HG03108 (cell line): ENCODE measurements around the gene MEIOSIN.

ENCODE experiments used
- ATAC-seq: cut with Tn5 transposase; IDR thresholded peaks from one replicate; pipeline ENCODE4 v1.9.1; 2021; ENCODE audit warnings: moderate library complexity; ENCODE audit not compliant: unreplicated experiment

Gene MEIOSIN

DNA sequence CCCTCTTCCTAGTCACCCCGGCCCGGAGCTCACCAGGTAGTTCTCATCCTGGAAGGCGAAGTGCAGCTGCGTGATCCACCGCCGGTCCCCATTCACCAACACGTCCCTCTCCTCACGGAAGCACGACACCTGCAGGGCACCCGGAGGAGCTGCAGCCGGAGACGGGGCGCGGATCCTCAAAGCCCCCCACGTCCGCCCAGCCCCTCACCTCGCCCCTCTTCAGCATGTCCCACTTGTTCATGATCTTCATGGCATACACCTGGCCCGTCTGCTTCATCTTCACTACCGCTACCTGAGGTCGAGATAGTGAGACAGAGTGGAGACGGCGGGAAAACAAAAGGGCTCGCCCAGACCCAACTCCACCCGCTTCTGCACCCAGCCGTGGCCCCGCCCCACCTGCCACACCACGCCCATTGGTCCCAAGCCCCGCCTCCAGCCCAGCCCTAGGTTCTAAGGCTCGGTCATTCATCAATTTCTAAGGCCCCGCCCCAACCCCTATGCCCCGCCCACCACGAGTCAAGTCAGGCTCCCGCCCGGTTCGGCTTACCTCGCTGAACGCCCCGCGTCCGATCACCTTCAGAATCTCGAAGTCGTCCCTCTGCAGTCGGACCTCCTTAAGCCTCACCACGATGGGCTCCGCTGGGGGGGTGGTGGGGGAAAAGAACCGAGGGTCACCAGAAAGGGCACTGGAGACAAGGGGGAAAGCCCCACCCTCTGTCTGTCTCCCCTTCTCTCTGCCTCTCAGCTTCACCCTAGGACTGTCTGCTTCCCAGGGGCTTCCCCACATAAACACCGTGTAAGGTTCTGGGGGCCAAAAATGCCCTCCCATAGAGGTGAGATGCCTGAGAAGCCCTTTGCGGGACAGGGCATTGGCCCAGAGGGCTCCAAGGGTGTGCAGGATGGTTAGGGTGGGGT, 46.2 kb downstream of the MEIOSIN start:
- ATAC-seq: peak; percentile 73

DNA sequence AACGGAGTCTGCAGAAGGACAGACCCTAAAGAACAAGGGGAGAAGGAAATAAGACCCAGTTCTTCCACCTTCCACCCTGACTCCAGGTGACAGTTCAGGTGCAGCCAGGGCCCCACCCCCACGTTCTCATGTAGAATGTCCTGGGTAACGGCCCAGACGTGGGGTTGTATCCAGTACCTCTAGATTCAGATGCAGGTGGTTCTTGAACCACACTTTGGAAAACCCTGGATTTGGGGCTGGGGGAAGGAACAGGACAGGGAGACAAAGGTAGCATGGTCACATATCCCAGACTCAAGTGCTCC, 46.9 kb downstream of the MEIOSIN start:
- ATAC-seq: no peak

DNA sequence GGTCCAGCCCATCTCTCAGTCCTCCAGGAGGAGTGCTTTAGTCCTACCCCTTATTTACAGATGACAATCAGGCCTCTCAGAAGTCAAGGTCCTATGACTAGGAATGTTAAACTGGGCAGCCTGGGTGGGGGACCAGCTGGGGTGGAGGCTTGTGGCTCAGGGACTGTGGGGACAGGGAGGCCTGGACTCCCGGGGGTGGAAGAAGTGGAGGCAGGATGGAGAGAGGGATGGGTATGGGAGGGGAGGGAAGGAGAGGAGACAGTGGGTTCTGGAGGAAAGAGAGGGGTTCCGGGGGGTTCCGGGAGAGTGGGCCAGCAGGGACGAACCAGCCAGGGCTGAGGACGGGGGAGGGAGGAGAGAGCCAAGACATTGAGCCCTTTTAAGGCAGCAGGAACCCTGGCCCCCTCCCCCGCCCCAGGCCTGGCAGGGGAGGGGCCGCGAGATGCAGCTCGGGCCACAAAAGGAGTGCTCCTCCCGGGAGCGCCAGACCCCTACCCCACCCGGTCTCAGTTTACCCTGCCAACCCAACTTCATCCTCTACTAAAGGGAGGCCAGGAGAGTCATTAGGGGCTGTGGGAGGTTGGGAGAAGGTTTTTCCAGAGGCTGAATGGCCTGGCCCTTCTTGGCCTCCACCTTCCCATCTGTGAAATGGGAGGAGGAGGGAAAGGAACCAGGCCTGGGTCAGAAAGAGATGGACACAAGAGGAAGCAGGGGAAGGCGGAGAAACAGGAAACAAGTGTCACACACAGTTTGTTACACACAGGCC, 47.4 kb downstream of the MEIOSIN start:
- no peak for ATAC-seq

DNA sequence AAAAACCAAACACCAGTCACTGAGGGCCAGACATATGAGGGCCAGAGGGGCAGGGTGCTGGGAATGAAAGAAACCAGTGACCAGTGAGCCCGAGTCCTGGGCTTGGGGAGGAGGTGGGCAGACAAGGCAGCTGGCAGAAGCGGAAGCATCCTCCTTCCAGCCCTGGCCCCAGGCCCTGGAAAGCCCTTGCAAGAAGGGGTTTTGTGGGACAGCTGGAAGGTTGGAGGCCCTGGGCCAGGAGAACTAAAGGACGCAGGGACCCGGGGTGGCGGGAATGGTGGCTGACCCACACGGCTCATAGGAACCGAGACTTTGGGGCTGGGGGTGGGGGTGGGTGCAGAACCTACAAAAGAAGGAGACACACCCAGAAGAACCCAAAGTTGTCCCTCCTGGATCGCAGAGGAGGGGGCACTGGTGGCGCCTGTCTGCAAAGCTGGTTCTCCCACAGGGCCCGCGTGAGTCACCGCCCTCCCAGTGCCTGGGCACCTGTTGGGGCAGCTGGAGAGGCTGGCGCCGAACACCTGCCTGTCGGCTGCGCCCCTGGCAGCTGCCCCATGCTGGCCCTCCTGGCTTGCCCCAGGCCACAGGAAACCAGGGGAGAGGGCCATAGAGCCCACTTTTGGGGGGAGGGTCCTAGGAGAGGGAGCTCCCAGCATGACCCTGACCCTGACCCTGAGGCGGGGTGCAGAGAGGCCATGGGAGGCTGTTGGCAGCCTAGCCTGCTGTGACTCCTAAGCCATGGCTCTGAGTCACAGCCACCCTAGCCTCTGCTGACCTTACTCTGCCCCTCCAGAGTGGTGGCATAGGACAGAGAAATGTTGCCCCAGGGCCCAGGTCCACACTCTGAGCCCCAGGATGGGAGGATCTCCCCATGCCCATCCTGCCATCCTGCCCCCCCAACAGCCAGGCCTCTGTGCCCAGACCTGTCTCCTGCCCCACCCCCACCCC, 48.2 kb downstream of the MEIOSIN start:
- ATAC-seq: no peak

DNA sequence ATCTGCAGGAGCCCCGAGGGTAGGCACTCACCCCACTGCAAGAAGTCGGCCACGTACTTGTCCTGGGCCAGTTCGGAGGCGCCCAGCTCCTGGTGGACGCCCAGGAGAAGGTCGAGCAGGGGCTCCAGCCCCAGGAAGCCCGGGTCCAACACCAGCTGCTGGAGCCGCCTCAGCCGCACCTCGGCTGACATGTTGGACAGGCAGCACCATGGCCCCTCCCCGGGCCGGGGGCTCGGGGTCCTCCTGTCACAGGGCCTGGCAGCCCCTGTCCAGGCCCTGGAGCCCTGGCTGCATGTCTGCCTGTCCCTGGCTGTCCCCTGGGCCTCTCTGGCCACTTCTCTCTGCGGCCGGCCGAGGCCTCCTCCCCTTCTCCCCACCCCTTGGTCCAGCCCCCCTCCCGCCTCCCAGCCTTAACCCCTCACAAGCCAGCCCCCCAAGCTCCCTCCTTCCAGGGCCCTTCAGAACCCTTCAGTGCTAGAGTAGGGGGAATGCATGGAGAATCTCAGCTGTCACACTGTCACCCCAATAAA, 49.0 kb downstream of the MEIOSIN start, which contains the start of gene DMPK:
TSS of gene DMPK (minus strand) at position 329 of the 530 bp plus-strand sequence. CDS start at position 191, 138 bp downstream.
- no peak for ATAC-seq

DNA sequence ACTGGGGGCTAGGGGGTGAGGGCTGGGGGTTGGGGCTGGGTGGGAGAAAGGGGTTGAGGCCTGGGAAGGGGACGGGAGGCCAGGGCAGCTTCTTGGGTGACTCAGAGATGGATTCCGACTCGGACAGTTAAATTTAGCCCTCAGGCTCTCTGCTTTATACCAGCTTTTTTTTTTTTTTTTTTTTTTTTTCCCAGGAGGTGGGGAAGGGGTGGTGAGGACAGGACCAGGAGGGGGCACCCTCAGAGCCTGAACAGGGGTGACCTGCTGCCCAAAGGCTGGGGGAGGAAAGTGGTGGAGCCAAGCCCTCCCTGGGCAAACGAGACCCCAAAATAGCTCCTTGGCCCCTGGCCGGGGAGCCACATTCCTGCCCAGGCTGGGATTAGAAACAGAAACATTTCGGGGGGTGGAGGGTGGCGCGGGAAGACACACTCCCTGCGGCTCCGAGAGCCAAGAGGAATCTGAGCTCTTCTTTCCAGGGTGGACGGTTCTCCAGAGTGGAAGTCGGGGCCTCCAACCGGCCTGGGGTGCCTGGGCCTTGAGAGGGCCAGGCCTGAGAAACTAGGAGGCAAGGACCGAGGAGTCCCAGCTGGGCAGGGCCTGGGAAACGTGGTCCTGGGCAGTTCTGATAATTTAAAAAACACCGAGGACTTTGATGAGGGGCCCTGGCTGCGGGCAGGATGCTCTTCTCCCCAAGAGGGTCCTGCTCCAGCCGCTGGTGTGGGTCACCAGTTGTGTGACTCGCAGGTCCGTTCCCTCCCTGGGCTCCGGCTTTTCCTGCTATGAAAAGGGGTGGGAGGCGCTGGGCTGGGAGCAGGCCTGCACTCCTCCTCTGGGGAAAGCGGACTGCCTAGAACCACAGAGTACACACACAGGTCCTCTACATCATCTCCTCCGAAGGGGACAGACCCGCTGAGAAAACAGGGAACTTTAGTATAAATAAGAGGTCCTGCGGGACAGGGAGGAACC, 49.9 kb downstream of the MEIOSIN start:
- ATAC-seq: no peak

DNA sequence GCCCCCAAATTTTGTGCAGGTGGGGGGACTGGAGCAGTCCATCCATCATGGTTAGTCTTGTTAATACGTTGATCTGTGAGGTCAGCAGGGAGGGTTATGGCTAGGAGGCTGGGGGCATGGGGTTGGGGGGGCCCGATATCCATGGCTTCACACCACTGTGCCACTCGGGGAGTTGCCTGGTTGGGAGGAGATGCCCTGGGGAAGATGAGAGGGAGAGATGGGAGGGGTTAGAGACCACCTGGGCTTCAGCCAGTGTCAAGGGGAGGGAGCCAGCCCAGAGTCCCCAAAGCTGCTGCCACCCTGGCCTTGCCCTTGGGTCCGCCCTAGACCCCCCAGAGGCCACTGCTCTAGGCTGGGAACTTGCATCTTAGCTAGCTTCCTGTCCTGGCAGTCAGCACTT, 50.9 kb downstream of the MEIOSIN start:
- ATAC-seq: no peak

DNA sequence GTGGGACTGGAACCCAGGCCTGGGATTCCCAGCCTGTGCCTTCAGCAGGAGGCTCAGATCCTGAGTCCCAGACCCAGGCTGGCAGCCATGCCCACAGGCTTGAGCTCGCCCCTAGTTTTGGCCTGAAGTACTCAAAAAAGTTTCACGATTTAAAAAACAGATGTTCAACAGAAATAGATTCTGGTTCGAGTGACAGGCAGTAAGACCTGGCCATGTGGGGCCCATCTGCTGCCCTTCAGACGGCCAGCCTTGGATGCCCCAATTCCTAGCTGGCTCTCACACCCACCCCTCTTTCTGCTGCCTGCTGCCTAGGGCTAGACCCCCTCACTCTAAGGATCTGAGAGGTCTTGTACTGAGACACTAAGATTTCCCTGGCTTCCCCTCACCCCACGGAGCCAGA, 51.9 kb downstream of the MEIOSIN start:
- no peak for ATAC-seq

DNA sequence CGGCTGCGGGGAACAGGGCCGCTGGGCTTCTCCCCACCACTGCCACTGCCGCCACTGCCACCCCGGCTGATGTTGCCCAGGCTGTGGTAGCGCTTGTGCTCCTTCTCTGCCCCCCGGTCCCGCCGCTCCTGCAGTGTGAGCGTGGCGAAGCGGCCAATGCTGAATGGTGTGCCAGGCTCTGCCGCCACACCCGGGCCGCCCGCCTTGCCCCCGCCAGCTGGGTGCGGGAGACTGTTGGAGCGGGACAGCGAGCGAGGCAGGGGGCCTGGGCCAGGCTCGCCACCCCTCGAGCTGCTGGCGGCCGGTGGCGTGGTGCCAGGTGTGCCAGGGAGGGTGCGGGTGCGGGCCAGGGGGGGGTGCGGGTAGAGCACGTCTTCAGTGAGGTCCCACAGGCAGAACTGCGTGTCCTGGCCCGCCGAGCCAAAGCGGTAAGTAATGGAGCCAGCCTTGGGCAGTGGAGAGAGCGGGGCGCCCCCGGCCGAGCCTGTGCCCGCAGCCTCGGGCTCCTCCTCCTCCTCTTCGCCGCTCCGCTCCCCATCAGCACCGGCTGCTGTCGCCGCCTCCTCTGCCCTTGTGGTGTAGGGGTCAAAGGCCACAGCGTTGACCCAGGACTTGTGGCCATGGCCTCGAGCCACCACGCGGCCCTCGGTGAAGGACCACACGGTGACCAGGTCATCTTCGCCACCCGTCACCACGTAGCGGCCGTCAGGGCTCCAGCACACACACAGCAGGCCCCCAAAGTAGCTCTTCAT, 52.7 kb downstream of the MEIOSIN start:
- no peak for ATAC-seq

DNA sequence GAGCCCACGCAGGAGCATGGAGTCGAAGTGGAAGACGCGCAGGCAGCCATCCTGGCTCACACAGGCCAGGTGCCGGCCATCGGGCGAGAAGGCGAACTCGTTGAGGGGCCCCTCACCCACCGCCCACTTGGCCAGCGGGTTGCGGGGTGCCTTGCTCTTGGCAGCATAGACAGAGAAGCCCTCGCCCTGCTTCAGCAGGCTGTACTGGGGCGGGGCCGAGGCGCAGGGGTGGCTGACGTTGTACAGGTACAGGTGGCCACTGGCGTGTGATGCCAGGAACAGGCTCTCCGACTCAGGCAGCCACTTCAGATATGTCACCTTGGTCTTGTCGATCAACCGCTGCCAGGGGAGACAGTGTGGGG, 53.3 kb downstream of the MEIOSIN start:
- ATAC-seq: no peak

DNA sequence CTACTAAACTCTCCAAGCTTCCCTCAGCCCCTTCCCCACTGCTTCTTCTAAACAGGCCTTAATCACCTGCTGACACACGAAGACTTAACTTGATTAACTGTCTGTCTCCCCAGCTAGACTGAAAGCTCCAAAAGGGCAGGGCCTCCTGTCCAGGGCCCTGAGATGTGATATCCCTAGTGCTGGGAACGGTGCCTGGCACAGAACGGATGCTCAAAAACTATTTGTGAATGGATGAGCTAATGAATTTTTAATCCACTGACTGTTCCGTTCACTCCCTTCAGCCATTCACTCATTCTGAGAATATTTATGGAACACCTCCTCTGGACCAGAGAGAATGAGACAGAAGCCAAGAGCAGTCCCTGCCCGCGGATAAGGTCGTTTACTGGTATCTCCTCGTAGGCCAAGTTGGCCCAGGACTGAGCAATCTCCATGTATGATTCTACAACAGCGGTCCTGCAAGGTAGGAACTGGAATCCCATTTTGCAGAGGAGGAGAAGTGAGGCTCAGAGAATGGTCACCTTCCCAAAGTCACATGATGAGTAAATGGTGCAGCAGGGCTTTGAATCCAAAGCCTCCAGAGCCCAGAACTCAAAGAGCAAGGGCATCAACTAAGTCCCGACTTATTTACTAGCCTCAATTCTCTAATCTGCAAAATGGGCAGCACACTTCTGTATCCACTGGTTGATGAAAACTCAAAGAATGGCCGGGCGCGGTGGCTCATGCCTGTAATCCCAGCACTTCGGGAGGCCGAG, 56.0 kb downstream of the MEIOSIN start:
- ATAC-seq: no peak

DNA sequence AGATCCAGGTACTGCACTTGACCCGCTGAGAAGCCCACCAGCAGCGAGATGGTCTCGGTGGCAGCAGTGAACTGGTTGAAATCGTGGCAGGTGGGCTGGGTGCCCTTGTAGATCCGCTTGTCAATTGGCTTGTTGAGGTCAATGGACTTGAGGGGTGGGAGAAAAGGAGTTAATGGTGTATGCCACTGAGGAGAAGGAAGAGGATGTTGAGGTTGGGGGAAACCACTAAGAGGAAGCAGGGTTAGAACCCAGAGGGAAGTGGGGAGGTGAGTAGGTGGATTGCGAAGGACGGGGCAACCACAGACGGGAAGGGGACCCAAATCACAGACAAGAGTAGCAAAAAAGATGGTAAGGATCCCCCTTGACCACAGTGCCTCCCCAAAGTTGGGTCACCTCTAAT, 57.7 kb downstream of the MEIOSIN start:
- no peak for ATAC-seq

DNA sequence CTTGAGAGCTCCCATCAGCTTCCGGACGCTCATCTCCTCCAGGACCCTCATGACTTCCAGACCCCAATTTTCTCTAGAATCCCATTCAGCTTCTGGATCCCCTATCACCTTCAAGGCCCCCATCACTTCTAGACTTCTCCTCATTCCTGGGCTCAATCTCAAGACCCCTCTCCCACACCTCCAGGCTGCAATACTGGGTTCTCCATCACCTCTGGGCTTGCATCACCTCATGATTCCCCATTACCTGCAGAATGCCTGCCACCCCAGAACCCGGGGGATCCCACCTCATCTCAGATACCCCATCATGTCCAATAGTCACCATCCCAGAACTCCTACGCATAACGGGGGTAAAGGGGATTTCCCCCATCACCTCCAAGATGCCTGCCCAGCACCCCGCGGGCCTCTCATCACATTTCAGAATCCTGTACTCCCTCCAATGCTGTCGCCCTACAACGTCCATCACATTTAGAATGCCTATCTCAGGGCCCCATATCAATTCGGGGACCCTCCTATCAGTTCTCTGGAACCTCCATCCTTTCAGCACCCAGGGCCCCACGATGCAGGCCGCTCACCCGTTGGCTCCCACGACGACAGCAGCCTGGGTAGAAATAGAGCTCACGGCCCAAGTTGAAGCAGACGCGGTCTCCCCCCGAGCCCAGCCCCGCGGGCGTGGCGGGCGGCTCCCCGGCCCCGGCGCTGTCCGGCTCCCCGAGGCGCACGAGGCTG, 58.7 kb downstream of the MEIOSIN start:
- ATAC-seq: no peak

DNA sequence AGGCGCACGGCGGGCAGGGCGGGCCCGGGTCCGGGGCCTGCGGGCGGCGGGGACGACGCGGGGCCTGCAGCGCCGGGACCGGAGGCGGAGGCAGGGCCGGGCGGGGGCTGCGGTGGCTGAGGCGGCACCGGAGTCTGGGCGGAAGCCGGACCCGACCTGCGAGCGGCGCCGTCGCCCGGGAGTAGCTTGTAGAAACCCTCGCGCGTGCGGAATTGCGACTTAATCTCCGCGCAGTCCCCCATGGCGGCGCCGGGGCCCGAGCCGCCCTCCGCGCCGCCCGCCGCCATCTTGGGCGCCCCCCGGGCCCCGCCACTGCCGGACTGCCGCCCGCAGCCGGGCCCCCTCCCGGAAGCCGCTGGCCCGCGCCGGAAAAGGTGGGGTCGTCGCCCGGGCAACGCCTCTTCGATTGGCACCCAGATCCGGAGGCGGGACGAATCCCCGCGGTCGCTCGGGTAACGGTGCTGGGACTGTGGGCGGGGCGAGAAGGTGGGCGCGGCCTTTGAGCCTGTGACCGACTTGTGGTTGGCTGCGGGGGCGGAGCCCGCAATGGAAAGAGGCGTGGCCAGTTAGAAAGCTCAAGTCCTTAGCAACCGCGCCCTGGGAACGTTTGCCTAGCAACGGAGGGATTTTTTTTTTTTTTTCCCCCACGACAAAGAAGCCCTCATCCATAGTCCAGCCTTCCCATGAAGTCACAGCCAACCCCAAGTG, 59.4 kb downstream of the MEIOSIN start, which contains the start of gene DMWD:
TSS of gene DMWD (minus strand) at position 376 of the 708 bp plus-strand sequence. CDS start at position 287, 89 bp downstream.
- peak; percentile 93 for ATAC-seq

DNA sequence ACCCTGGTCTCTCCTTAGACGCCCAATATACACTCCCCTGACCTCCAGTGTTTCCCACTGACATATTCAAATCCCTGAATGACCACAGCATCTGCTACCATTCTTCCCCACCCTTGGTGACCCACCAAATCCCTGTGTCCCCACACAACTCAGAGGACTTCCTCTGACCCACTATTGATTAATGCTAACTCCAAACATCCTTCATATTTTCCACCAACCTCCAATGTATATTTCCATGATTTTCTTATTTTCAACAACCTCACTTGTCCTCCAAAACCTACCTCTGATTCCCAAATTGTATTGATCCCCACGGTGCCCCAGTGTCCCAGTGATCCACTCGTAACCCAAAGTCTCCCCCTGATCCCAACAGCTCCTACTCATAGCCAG, 59.9 kb downstream of the MEIOSIN start:
- ATAC-seq: no peak

DNA sequence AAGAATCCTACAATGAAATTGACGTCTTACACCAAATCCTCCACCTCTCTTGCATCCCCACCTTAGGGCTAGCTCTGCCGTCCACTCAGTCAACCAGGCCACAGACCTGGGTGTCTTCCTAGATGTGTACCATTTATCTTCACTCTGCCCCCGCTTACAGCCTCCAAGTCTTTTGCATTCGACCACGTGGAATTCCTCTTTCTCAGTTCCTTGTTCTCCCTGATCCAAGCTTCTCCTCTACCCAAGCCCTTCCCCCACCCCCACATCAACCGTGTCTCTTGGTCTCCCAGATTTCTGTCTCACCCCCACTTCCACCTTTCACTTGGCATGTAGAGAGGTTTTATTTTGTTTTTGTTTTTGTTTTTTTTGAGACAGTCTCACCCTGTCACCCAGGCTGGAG, 60.6 kb downstream of the MEIOSIN start:
- no peak for ATAC-seq

DNA sequence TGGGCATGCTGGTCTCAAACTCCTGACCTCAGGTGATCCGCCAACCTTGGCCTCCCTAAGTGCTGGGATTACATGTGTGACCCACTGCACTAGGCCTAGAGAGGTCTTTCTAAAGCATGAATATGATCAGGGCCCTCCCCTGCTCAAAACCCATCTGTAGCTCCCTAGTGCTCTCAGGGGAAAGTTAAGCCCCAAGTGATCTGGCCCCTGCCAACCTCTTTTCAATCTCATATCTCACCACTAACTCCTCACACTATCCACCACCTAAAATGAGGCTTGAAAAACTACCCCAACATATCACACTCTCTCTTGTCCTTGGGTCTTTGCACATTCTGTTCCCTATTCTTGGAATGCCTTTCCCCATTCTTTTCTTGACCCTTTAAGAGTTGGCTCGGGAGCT, 61.4 kb downstream of the MEIOSIN start:
- ATAC-seq: no peak
